HG03097 (cell line): ENCODE data around the gene UPF1.
"Not testable (repeated sequence)": the region's sequence is repeated elsewhere in the genome, so short reads cannot be mapped to it uniquely, and the experiment has no call there.

Experiments used
- ATAC-seq: cut with Tn5 transposase; IDR thresholded peaks from one replicate; pipeline ENCODE4 v1.9.1; 2021; ENCODE audit not compliant: unreplicated experiment, low FRiP score

Gene UPF1

GRCh38 chr19:18908917-18909619 is 77.3 kb downstream of the UPF1 start:
- ATAC-seq, result no peak

- no peak for ATAC-seq
Measured at GRCh38 chr19:18910010-18910409, 78.3 kb downstream of the UPF1 start.

- ATAC-seq, result no peak
Measured at GRCh38 chr19:18910801-18911436, 79.2 kb downstream of the UPF1 start.

- ATAC-seq, result no peak
Measured at GRCh38 chr19:18912933-18913332, 81.2 kb downstream of the UPF1 start.

GRCh38 chr19:18913466-18913865 is 81.7 kb downstream of the UPF1 start:
- no peak for ATAC-seq

- no peak for ATAC-seq
Measured at GRCh38 chr19:18915639-18916038, 83.9 kb downstream of the UPF1 start.

GRCh38 chr19:18917593-18917992 is 85.8 kb downstream of the UPF1 start:
- ATAC-seq, result not testable (repeated sequence)
